Astrocyte (in vitro differentiated cells and primary cell): ENCODE results near the gene STXBP2. TPM values are rescaled to one million over a fixed set of nuclear protein-coding genes. Genes with fewer than 3 reads are reported as not detected.

Experiments used
- DNase-seq: peaks from one replicate; pipeline ENCODE4 v3.0.0-alpha.2; 2010; ENCODE audit warnings: low read depth
- FAIRE-seq: peaks from 2 replicates; lab custom pipeline; 2011; peaks lifted over from hg19 to GRCh38; lab: Jason Lieb, UNC
- H2AFZ ChIP-seq: 2 replicates; pipeline ENCODE4 v1.6.0; 2012; ENCODE audit warnings: low read depth, low read length, inconsistent platforms
- H3K27ac ChIP-seq: 2 replicates; pipeline ENCODE4 v1.5.1; 2011; ENCODE audit warnings: low read depth, low read length, inconsistent platforms
- H3K27me3 ChIP-seq: 2 replicates; pipeline ENCODE4 v1.6.0; 2011; ENCODE audit warnings: low read length, inconsistent platforms; ENCODE audit not compliant: insufficient read depth
- H3K36me3 ChIP-seq: 2 replicates; pipeline ENCODE4 v1.5.1; 2011; ENCODE audit warnings: low read length, inconsistent platforms; ENCODE audit not compliant: insufficient read depth
- H3K4me1 ChIP-seq: 2 replicates; pipeline ENCODE4 v1.5.1; 2011; ENCODE audit warnings: low read length, inconsistent platforms; ENCODE audit not compliant: insufficient read depth
- H3K4me2 ChIP-seq: 2 replicates; pipeline ENCODE4 v1.6.0; 2012; ENCODE audit warnings: low read length, inconsistent platforms
- H3K4me3 ChIP-seq: 2 replicates; pipeline ENCODE4 v1.5.1; 2011; ENCODE audit warnings: low read depth, mild to moderate bottlenecking, low read length, inconsistent platforms; ENCODE audit not compliant: insufficient read depth
- H3K79me2 ChIP-seq: 2 replicates; pipeline ENCODE4 v1.6.0; 2012; ENCODE audit warnings: mild to moderate bottlenecking, low read length, inconsistent platforms; ENCODE audit not compliant: insufficient read depth
- H3K9ac ChIP-seq: 2 replicates; pipeline ENCODE4 v1.6.0; 2012; ENCODE audit warnings: mild to moderate bottlenecking, low read length, inconsistent platforms
- H3K9me3 ChIP-seq: 2 replicates; pipeline ENCODE4 v1.5.1; 2012; ENCODE audit warnings: low read depth, mild to moderate bottlenecking, low read length, inconsistent platforms; ENCODE audit not compliant: insufficient read depth
- H4K20me1 ChIP-seq: 2 replicates; pipeline ENCODE4 v1.6.0; 2012; ENCODE audit warnings: low read length, inconsistent platforms; ENCODE audit not compliant: insufficient read depth
- H3K27ac Mint-ChIP-seq: one replicate; pipeline ENCODE4 v1.8.0; 2021; ENCODE audit warnings: mild to moderate bottlenecking, mixed read lengths; ENCODE audit not compliant: unreplicated experiment
- H3K27me3 Mint-ChIP-seq: one replicate; pipeline ENCODE4 v1.8.0; 2021; ENCODE audit warnings: low read depth, mixed read lengths; ENCODE audit not compliant: unreplicated experiment
- H3K36me3 Mint-ChIP-seq: one replicate; pipeline ENCODE4 v1.8.0; 2021; ENCODE audit warnings: low read depth, mixed read lengths; ENCODE audit not compliant: unreplicated experiment
- H3K4me1 Mint-ChIP-seq: one replicate; pipeline ENCODE4 v1.8.0; 2021; ENCODE audit warnings: low read depth, mixed read lengths; ENCODE audit not compliant: unreplicated experiment
- H3K4me3 Mint-ChIP-seq: one replicate; pipeline ENCODE4 v1.8.0; 2021; ENCODE audit warnings: mild to moderate bottlenecking, moderate library complexity, mixed read lengths; ENCODE audit not compliant: unreplicated experiment
- H3K9me3 Mint-ChIP-seq: one replicate; pipeline ENCODE4 v1.8.0; 2021; ENCODE audit warnings: mild to moderate bottlenecking, mixed read lengths; ENCODE audit not compliant: unreplicated experiment
- EZH2 ChIP-seq: IDR thresholded peaks from 2 replicates; pipeline ENCODE4 v1.6.1; 2012; ENCODE audit warnings: mild to moderate bottlenecking, low read length, inconsistent platforms; ENCODE audit not compliant: insufficient read depth
- total RNA-seq: library from RNA; stranded (reverse); gene quantifications from 2 replicates; pipeline ENCODE4 v1.2.1, GENCODE V29; 2021
- TF ChIP-seq, protein P1 (sequence below): IDR thresholded peaks from 2 replicates; pipeline ENCODE4 v1.5.1; 2011; ENCODE audit warnings: low read depth, mild to moderate bottlenecking, inconsistent platforms, low read length, moderate library complexity; ENCODE audit not compliant: insufficient read depth

Gene STXBP2
- total RNA-seq, 1 donor from 2014 or later: 49.6 TPM

DNA sequence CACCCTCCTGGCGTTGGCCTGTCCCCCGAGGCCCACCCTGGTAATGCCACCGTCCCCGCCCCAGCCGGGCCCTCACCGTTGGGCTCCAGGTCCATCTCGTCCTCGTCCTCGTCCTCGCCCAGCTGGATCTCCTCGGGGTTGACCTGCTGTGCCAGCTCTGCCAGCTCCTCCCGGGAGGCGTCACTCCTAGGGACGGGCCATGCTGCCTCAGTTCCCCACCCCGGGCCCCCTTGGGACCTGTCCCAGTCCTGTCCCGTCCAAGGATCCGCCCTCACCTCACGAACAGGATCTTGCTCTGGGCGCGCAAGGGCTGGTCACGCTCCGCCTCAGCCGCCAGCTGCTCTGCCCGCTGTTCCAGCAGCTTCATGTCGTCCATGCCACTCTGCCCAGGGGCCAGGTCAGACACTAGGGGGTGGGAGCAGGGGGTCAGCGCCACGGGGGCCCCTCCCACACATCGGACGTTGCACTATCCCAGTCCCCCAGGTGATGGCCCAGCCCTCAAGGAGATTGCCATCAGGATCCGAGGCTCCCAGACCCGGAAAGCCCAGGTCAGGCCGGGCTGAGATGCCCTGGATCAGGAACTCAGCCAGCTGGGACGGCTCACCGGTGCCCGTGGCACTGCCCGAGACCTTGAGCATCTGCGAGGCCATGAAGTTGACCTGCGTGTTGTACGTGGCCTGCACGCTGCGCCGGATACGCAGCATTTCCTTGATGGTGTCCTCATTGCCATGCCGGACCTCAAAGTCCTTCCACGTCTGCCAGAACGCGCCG lies 17.1 kb upstream of the STXBP2 start:
- Histone ChIP-seq H3K4me1 (no peaks in the 10 kb centered on the region), H3K27ac (no peak overlapping the region), H3K4me2 (no peak overlapping the region), H3K36me3 (peaks cover 4% of the 10 kb centered on the region), H3K9me3 (no peaks in the 10 kb centered on the region), H4K20me1 (no peaks in the 10 kb centered on the region), H3K9ac (no peak overlapping the region), H3K79me2 (no peaks in the 10 kb centered on the region), H3K27me3 (no peaks in the 10 kb centered on the region), H3K4me3 (no peak overlapping the region), H2AFZ (no peak overlapping the region)
- no peak for TF ChIP-seq EZH2
- TF ChIP-seq, protein P1, sequence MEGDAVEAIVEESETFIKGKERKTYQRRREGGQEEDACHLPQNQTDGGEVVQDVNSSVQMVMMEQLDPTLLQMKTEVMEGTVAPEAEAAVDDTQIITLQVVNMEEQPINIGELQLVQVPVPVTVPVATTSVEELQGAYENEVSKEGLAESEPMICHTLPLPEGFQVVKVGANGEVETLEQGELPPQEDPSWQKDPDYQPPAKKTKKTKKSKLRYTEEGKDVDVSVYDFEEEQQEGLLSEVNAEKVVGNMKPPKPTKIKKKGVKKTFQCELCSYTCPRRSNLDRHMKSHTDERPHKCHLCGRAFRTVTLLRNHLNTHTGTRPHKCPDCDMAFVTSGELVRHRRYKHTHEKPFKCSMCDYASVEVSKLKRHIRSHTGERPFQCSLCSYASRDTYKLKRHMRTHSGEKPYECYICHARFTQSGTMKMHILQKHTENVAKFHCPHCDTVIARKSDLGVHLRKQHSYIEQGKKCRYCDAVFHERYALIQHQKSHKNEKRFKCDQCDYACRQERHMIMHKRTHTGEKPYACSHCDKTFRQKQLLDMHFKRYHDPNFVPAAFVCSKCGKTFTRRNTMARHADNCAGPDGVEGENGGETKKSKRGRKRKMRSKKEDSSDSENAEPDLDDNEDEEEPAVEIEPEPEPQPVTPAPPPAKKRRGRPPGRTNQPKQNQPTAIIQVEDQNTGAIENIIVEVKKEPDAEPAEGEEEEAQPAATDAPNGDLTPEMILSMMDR: no peak
- FAIRE-seq: no peak
- H3K27me3 Mint-ChIP-seq: no peaks in the 10 kb centered on the region
- H3K27ac Mint-ChIP-seq: no peak overlapping the region
- no peaks in the 10 kb centered on the region for H3K9me3 Mint-ChIP-seq
- peaks cover 4% of the 10 kb centered on the region for H3K4me1 Mint-ChIP-seq
- no peak for DNase-seq
- H3K4me3 Mint-ChIP-seq: no peak overlapping the region
- H3K36me3 Mint-ChIP-seq: peaks cover 15% of the 10 kb centered on the region

DNA sequence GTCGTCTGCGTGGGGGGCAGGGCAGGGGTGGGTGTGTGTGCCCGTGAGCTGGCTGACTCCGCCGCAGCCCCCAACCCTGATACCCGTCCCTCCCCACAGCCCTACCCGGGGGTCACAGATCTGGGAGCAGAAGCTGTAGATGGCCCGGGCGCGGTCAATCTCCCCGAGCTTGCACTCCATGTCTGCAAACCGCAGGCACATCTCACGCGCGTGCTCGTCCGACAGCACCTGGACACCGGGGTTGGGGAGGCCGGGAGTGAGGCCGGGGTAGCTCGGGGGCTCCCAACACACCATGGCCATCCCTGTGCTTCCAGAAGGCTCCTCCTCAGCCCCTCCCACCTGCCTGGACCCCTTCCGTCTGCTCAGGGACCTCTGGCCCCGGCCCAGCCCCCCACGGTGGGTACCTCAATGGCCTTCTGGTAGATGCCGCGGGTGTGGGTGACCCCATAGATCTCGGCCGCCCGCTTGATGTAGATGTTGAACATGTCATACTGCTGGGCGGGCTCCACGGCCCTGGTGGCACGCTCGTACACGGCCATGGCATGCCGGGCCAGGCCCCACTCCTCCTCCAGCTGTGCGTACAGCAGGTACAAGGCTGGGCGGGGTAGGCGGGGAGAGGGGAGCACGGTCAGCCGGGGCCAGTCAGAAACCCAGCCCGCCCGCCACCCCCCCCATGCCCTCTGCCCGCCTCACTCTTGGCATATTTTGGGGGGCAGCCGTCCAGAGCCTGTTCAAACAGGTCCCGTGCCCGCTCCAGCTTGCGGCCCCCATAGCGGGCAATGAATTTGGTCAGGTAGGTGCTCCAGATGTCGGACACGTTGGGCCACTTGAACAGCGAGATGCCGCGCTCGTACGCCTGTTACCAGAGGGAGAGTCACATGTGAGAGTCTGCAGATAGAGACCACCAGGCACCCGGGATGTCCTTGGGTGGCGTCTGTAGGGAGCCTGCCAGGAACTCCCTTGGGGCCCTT lies 16.2 kb upstream of the STXBP2 start:
- Histone ChIP-seq H2AFZ (no peak overlapping the region), H3K9me3 (no peaks in the 10 kb centered on the region), H3K4me2 (no peak overlapping the region), H3K4me1 (no peaks in the 10 kb centered on the region), H4K20me1 (no peaks in the 10 kb centered on the region), H3K79me2 (peaks cover 6% of the 10 kb centered on the region), H3K4me3 (no peak overlapping the region), H3K27ac (no peak overlapping the region), H3K36me3 (peaks cover 4% of the 10 kb centered on the region), H3K27me3 (no peaks in the 10 kb centered on the region), H3K9ac (no peak overlapping the region)
- no peak for FAIRE-seq
- TF ChIP-seq, protein P1: no peak
- no peak for TF ChIP-seq EZH2
- Mint-ChIP-seq H3K27me3 (no peaks in the 10 kb centered on the region), H3K4me1 (peaks cover 4% of the 10 kb centered on the region), H3K9me3 (no peaks in the 10 kb centered on the region), H3K27ac (no peak overlapping the region), H3K36me3 (peaks cover 15% of the 10 kb centered on the region), H3K4me3 (no peak overlapping the region)
- no peak for DNase-seq
